A673 (cell line): Measurements from ENCODE around the gene FAM98C. TPM values are rescaled to one million over a fixed set of nuclear protein-coding genes. Genes with fewer than 3 reads are reported as not detected.
A peak's percentile ranks its signal among the peaks of the same experiment; 100 is the strongest.

Source experiments
- BruUV-seq: library from RNA; stranded (reverse); fragments of 400-500 nt; replicated peaks from 2 replicates; lab custom pipeline; 2021; lab: Mats Ljungman, UMichigan
- CTCF ChIA-PET: fragments of 300-600 bp; sonication (Branson Sonifier 250); formaldehyde crosslinking; loops from one replicate; lab custom pipeline; 2022; ENCODE audit warnings: antibody characterized with exemption; lab: Charles Lee
- POLR2A ChIA-PET: fragments of 300-600 bp; sonication (Branson Sonifier 250); formaldehyde crosslinking; loops from one replicate; lab custom pipeline; 2022; ENCODE audit warnings: antibody characterized with exemption; ENCODE audit not compliant: low non-redundant PET; lab: Charles Lee
- DNase-seq: peaks from one replicate; pipeline ENCODE4 v3.0.0-alpha.2; 2015; ENCODE audit warnings: low spot score
- H3K27ac ChIP-seq: fragments of 200-600 bp; sonication (generic); 2 replicates; pipeline ENCODE4 v1.5.1; 2016; ENCODE audit warnings: mixed run types, low read depth, mild to moderate bottlenecking, mixed read lengths, antibody characterized with exemption, low read length; ENCODE audit not compliant: poor library complexity, severe bottlenecking
- H3K27me3 ChIP-seq: fragments of 200-600 bp; sonication (generic); replicated peaks from 2 replicates; pipeline ENCODE4 v1.6.1; 2017; ENCODE audit warnings: mixed run types, low read depth, mild to moderate bottlenecking, mixed read lengths, antibody characterized with exemption, low read length; ENCODE audit not compliant: insufficient read depth, poor library complexity
- H3K36me3 ChIP-seq: fragments of 200-600 bp; sonication (generic); 2 replicates; pipeline ENCODE4 v1.6.1; 2016; ENCODE audit warnings: mixed run types, mild to moderate bottlenecking, mixed read lengths, antibody characterized with exemption, low read length; ENCODE audit not compliant: insufficient read depth, poor library complexity, severe bottlenecking
- H3K4me1 ChIP-seq: fragments of 200-600 bp; sonication (generic); 2 replicates; pipeline ENCODE4 v1.6.1; 2017; ENCODE audit warnings: mixed run types, mild to moderate bottlenecking, mixed read lengths, antibody characterized with exemption, low read length; ENCODE audit not compliant: insufficient read depth, poor library complexity, severe bottlenecking
- H3K4me3 ChIP-seq: fragments of 200-600 bp; sonication (generic); 2 replicates; pipeline ENCODE4 v1.5.1; 2016; ENCODE audit warnings: low read depth, mixed run types, mild to moderate bottlenecking, mixed read lengths, low read length; ENCODE audit not compliant: poor library complexity, severe bottlenecking
- H3K9me3 ChIP-seq: fragments of 200-600 bp; sonication (generic); 2 replicates; pipeline ENCODE4 v1.6.1; 2016; ENCODE audit warnings: mixed run types, low read depth, mild to moderate bottlenecking, mixed read lengths, antibody characterized with exemption, low read length; ENCODE audit not compliant: poor library complexity, severe bottlenecking
- CTCF ChIP-seq: fragments of 300-800, 200-600 bp; sonication (generic); conservative IDR thresholded peaks from 2 replicates; pipeline ENCODE4 v1.5.1; 2017; ENCODE audit warnings: low read depth, mild to moderate bottlenecking, antibody characterized with exemption, low read length, moderate library complexity, mixed read lengths
- EZH2 ChIP-seq: fragments of 200-600 bp; sonication (generic); IDR thresholded peaks from 2 replicates; pipeline ENCODE4 v1.6.1; 2017; ENCODE audit warnings: borderline replicate concordance, low read depth, mild to moderate bottlenecking, mixed read lengths, antibody characterized with exemption, low read length; ENCODE audit not compliant: poor library complexity, severe bottlenecking
- intact Hi-C: fragments of 100-400 bp; cut with micrococcal nuclease; formaldehyde crosslinking; loops from one replicate; pipeline ENCODE4 v1.10.0; 2022; ENCODE audit not compliant: unreplicated experiment
- total RNA-seq: library from RNA; stranded (reverse); gene quantifications from 2 replicates; pipeline ENCODE4 v1.2.3, GENCODE V29; 2021

Gene FAM98C
- total RNA-seq, 1 experiment from 2014 or later, result 11.8 TPM

GRCh38 chr19:38413416-38413815, 10.5 kb downstream of the FAM98C start:
- ChIA-PET POLR2A (no interaction called here), CTCF (no interaction called here)
- Histone ChIP-seq H3K36me3 (no peaks in the 10 kb centered on the region), H3K27ac (no peak overlapping the region), H3K9me3 (no peaks in the 10 kb centered on the region), H3K4me3 (no peak overlapping the region), H3K27me3 (no peaks in the 10 kb centered on the region), H3K4me1 (no peaks in the 10 kb centered on the region)
- intact Hi-C loops, result no loop called here
- TF ChIP-seq CTCF (no peak), EZH2 (no peak)
- BruUV-seq, result no TSS peak
- DNase-seq, result no peak

GRCh38 chr19:38417146-38417543, 14.3 kb downstream of the FAM98C start:
- ChIA-PET POLR2A (no interaction called here), CTCF (no interaction called here)
- no TSS peak for BruUV-seq
- Histone ChIP-seq H3K9me3 (no peaks in the 10 kb centered on the region), H3K27me3 (no peaks in the 10 kb centered on the region), H3K36me3 (no peaks in the 10 kb centered on the region), H3K4me3 (no peak overlapping the region), H3K4me1 (no peaks in the 10 kb centered on the region), H3K27ac (no peak overlapping the region)
- TF ChIP-seq CTCF, result no peak
- TF ChIP-seq EZH2, result no peak
- intact Hi-C loops, result no loop called here
- DNase-seq, result no peak

- no peak overlapping the region for H3K27ac ChIP-seq
- no peaks in the 10 kb centered on the region for H3K36me3 ChIP-seq
- DNase-seq, result peak; percentile 62
- CTCF ChIA-PET, result no interaction called here
- H3K4me1 ChIP-seq, result no peaks in the 10 kb centered on the region
- TF ChIP-seq EZH2 (no peak), CTCF (no peak)
- H3K27me3 ChIP-seq, result no peaks in the 10 kb centered on the region
- peak overlapping the region; percentile 39 for H3K4me3 ChIP-seq
- POLR2A ChIA-PET, result no interaction called here
- H3K9me3 ChIP-seq, result no peaks in the 10 kb centered on the region
- intact Hi-C loops, result no loop called here
- BruUV-seq, result no TSS peak
Observed at GRCh38 chr19:38417544-38418506, 14.9 kb downstream of the FAM98C start.
